HL-60 (cell line): Measurements from ENCODE around the gene CDH23.

Source experiments
- GABPA ChIP-seq: IDR thresholded peaks from 2 replicates; pipeline ENCODE4 v1.6.1; 2012; ENCODE audit warnings: low read depth
- POLR2AphosphoS5 ChIP-seq: IDR thresholded peaks from 2 replicates; pipeline ENCODE4 v1.6.1; 2012; ENCODE audit warnings: low read depth
- SPI1 ChIP-seq: IDR thresholded peaks from 2 replicates; pipeline ENCODE4 v1.6.1; 2012; ENCODE audit warnings: low read depth, mild to moderate bottlenecking, borderline replicate concordance
- TF ChIP-seq, protein P1 (sequence below): IDR thresholded peaks from one replicate; pipeline ENCODE4 v1.5.1; 2011; ENCODE audit warnings: low read length, control low read depth, inconsistent platforms; ENCODE audit not compliant: insufficient read depth
- TF ChIP-seq, protein P2 (sequence below): IDR thresholded peaks from 2 replicates; pipeline ENCODE4 v1.6.1; 2012; ENCODE audit warnings: low read depth; ENCODE audit not compliant: insufficient replicate concordance

DNA sequence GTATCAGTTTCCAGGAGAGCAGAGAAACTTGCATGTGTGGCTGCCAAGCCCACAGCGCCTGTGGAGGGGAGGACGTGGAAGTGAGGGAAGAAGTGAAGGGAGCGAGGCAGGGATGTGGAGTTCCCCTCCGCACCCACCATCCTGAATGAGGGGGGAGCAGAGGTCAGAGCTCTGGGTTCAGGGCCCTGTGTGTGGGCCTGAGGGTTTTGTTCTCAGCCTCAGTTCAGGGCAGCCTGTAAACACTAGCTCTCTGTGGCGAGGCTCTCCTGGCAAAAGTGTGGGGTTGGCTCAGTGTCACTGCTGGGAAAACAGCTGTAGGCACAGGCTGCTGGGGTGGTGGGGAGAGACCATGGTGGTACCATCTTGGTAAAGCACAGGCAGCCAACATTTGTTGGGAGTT lies 214.4 kb downstream of the CDH23 start:
- no peak for TF ChIP-seq GABPA
- TF ChIP-seq, protein P1, sequence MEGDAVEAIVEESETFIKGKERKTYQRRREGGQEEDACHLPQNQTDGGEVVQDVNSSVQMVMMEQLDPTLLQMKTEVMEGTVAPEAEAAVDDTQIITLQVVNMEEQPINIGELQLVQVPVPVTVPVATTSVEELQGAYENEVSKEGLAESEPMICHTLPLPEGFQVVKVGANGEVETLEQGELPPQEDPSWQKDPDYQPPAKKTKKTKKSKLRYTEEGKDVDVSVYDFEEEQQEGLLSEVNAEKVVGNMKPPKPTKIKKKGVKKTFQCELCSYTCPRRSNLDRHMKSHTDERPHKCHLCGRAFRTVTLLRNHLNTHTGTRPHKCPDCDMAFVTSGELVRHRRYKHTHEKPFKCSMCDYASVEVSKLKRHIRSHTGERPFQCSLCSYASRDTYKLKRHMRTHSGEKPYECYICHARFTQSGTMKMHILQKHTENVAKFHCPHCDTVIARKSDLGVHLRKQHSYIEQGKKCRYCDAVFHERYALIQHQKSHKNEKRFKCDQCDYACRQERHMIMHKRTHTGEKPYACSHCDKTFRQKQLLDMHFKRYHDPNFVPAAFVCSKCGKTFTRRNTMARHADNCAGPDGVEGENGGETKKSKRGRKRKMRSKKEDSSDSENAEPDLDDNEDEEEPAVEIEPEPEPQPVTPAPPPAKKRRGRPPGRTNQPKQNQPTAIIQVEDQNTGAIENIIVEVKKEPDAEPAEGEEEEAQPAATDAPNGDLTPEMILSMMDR = no peak
- TF ChIP-seq, protein P2, sequence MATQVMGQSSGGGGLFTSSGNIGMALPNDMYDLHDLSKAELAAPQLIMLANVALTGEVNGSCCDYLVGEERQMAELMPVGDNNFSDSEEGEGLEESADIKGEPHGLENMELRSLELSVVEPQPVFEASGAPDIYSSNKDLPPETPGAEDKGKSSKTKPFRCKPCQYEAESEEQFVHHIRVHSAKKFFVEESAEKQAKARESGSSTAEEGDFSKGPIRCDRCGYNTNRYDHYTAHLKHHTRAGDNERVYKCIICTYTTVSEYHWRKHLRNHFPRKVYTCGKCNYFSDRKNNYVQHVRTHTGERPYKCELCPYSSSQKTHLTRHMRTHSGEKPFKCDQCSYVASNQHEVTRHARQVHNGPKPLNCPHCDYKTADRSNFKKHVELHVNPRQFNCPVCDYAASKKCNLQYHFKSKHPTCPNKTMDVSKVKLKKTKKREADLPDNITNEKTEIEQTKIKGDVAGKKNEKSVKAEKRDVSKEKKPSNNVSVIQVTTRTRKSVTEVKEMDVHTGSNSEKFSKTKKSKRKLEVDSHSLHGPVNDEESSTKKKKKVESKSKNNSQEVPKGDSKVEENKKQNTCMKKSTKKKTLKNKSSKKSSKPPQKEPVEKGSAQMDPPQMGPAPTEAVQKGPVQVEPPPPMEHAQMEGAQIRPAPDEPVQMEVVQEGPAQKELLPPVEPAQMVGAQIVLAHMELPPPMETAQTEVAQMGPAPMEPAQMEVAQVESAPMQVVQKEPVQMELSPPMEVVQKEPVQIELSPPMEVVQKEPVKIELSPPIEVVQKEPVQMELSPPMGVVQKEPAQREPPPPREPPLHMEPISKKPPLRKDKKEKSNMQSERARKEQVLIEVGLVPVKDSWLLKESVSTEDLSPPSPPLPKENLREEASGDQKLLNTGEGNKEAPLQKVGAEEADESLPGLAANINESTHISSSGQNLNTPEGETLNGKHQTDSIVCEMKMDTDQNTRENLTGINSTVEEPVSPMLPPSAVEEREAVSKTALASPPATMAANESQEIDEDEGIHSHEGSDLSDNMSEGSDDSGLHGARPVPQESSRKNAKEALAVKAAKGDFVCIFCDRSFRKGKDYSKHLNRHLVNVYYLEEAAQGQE = no peak
- no peak for TF ChIP-seq POLR2AphosphoS5
- no peak for TF ChIP-seq SPI1
